Tibial artery (tissue), 4 donors: ENCODE results near the gene GET3.
"Not testable (repeated sequence)": the region's sequence is repeated elsewhere in the genome, so short reads cannot be mapped to it uniquely, and the experiment has no call there.

Source experiments
- DNase-seq, 2 donors: peaks; one replicate each; pipeline ENCODE4 v3.0.0-alpha.2; 2019
- H3K27ac ChIP-seq, 2 donors: fragments of 200-600 bp; sonication (generic) in 1 of 2; 1 replicate in 1 of 2; 2 replicates in 1 of 2; pipeline ENCODE4 v1.5.1; 2018 to 2019; ENCODE audit warnings: mild to moderate bottlenecking in 1 of 2
- H3K27me3 ChIP-seq, 2 donors: fragments of 200-600 bp; sonication (generic) in 1 of 2; one replicate each; pipeline versions ENCODE4 v1.5.1 to v1.6.0; 2016 to 2019
- H3K36me3 ChIP-seq, 3 donors: fragments of 200-600 bp; sonication (generic) in 2 of 3; one replicate each; pipeline ENCODE4 v1.5.1; 2016 to 2019; ENCODE audit warnings: mild to moderate bottlenecking in 2 of 3
- H3K4me1 ChIP-seq, 4 donors: fragments of 200-600 bp; sonication (generic) in 2 of 4; 1 replicate in 3 of 4; 2 replicates in 1 of 4; pipeline ENCODE4 v1.5.1; 2016 to 2019
- H3K4me3 ChIP-seq, 2 donors: fragments of 200-600 bp; sonication (generic) in 1 of 2; 1 replicate in 1 of 2; 2 replicates in 1 of 2; pipeline ENCODE4 v1.5.1; 2018 to 2019; ENCODE audit warnings: mild to moderate bottlenecking in 2 of 2
- H3K9me3 ChIP-seq, 3 donors: fragments of 200-600 bp; sonication (generic) in 1 of 3; one replicate each; pipeline ENCODE4 v1.5.1; 2016 to 2019
- intact Hi-C: fragments of 100-400 bp; cut with DNase I; formaldehyde crosslinking; loops from one replicate; pipeline ENCODE4 v1.15.0; 2023; ENCODE audit warnings: low total_unique reads
- TF ChIP-seq, protein P1 (sequence below), 2 experiments: fragments of 200-600 bp in 1 of 2; fragments of 450-650 bp in 1 of 2; IDR thresholded peaks; one replicate each; pipeline ENCODE4 v1.5.1; 2017 to 2019; ENCODE audit warnings: antibody characterized with exemption in 2 of 2, mild to moderate bottlenecking in 1 of 2, moderate library complexity in 1 of 2

GET3 gene

DNA sequence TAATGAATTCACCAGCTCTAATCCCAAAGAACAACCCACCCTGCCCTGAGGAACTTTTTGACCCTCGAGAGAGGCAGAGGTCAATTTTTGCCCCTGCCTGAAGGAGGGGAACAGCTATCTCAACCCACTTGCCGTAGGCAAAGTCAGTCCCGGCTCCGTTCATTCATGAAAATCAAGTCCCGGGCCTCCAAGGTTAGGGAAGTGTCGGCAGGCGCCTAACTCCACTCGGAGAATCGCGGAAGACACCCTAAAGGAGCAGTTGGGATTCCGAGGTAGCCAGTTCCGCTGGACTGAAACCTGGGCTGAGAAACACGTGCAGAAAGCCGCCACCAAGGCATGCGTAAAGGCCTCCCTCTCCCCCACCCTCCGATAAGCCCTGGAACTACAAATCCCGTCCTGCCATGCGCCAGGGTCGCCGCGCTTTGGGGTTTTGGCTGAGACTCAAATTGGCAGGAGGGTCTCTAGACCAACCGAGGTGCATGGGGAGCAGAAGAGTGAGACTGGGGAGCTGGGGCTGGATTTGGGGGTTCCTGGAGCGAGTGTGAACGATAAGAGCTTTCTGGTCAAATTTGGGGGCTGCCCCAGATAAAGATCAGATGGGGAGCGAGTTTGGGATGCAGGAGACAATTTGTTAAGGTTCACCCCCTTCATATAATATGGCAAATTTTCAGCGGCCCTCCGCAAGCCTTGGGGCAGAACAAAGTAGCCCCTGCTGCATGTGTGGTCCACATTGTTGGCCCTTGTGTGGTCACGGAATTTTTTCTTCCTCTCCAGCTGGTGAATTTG is 13.5 kb upstream of the GET3 start, which contains the start of gene TNPO2:
TNPO2 (minus strand) TSS at position 292 of the 786 bp plus-strand sequence. CDS start 2,955 bp downstream, outside the sequence.
- Histone ChIP-seq H3K4me1 (peaks cover 0 to 43% (median 31%) of the 10 kb centered on the region in 4 donors), H3K9me3 (no peaks in the 10 kb centered on the region), H3K4me3 (peak within 1 kb of the TSS; percentile 90 to 91), H3K27me3 (no peaks in the 10 kb centered on the region), H3K36me3 (peaks cover 4 to 28% (median 12%) of the 10 kb centered on the region in 3 donors), H3K27ac (peak within 1 kb of the TSS; percentile 89 to 96)
- TF ChIP-seq, protein P1, sequence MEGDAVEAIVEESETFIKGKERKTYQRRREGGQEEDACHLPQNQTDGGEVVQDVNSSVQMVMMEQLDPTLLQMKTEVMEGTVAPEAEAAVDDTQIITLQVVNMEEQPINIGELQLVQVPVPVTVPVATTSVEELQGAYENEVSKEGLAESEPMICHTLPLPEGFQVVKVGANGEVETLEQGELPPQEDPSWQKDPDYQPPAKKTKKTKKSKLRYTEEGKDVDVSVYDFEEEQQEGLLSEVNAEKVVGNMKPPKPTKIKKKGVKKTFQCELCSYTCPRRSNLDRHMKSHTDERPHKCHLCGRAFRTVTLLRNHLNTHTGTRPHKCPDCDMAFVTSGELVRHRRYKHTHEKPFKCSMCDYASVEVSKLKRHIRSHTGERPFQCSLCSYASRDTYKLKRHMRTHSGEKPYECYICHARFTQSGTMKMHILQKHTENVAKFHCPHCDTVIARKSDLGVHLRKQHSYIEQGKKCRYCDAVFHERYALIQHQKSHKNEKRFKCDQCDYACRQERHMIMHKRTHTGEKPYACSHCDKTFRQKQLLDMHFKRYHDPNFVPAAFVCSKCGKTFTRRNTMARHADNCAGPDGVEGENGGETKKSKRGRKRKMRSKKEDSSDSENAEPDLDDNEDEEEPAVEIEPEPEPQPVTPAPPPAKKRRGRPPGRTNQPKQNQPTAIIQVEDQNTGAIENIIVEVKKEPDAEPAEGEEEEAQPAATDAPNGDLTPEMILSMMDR (IDR thresholded peaks at IDR 0.05), result no peak
- DNase-seq, result peak in 1 of 2 donors; percentile 46
- intact Hi-C loops, result loop anchor here (5.0 kb wide), 1 partner anchor 797 kb away; the partner anchor contains the start of gene ZNF700

- H3K9me3 ChIP-seq, H3K27ac ChIP-seq, H3K4me3 ChIP-seq, intact Hi-C loops, H3K27me3 ChIP-seq, DNase-seq: not testable (repeated sequence)
- peaks cover 16 to 42% (median 27%) of the 10 kb centered on the region in 3 donors for H3K36me3 ChIP-seq
- peaks cover 0 to 25% (median 21%) of the 10 kb centered on the region in 4 donors for H3K4me1 ChIP-seq
These were observed 11.7 kb upstream of the GET3 start for GRCh38 chr19:12725612-12726011.

DNA sequence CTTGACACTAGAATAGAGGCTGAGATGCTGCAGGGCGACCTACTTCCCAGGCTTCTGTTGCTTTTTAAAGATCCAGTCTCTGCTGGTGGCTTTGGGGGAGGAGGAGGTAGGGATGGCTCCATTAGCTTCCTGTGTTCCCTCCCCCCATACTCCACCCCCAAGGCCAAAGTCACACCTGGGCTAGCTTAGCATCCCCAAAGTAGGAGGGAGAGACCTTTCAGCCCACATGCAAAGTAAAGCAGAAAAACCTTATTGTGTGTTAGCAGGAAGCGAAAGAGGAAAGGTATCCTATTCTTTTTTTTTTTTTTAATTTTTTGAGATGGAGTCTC is 10.3 kb upstream of the GET3 start:
- H3K36me3 ChIP-seq, result peaks cover 18 to 54% (median 36%) of the 10 kb centered on the region in 3 donors
- no peaks in the 10 kb centered on the region for H3K27me3 ChIP-seq
- H3K4me3 ChIP-seq, result no peak overlapping the region
- DNase-seq, result no peak
- H3K9me3 ChIP-seq, result no peaks in the 10 kb centered on the region
- TF ChIP-seq, protein P1 (IDR thresholded peaks at IDR 0.05), result no peak
- H3K4me1 ChIP-seq, result peaks cover 0 to 21% (median 16%) of the 10 kb centered on the region in 4 donors
- intact Hi-C loops, result no loop called here
- no peak overlapping the region for H3K27ac ChIP-seq

DNA sequence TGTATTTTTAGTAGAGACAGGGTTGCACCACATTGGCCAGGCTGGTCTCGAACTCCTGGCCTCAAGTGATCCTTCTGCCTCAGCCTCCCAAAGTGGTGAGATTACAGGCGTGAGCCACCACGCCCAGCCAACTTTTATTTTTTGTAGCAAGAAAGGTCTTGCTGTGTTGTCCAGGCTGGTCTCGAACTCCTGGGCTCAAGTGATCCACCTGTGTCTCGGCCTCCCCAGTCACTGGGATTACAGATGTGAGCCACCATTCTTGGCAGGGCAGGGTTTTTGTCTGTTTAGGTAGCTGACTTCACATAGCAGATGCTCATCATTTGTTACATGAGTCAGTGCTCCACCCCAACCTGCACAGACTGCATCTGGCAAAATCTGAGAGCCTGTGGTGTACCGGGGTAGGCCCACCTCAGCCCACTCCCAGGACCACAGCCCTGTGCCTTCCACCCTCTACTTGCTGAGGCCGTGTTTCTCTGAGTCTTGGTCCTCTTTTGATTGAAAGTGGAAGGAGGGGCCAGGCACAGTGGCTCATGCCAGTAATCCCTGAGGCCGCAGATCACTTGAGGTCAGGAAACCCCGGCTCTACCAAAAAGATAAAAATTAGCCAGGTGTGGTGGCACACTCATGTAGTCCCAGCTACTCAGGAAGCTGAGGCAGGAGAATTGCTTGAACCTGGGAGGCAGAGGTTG is 9.4 kb upstream of the GET3 start:
- Histone ChIP-seq H3K27ac (no peak overlapping the region), H3K4me1 (peaks cover under 1 to 29% (median 24%) of the 10 kb centered on the region in 4 donors), H3K9me3 (no peaks in the 10 kb centered on the region), H3K27me3 (no peaks in the 10 kb centered on the region), H3K4me3 (no peak overlapping the region), H3K36me3 (peaks cover 18 to 54% (median 36%) of the 10 kb centered on the region in 3 donors)
- TF ChIP-seq, protein P1 (IDR thresholded peaks at IDR 0.05), result no peak
- no peak for DNase-seq
- intact Hi-C loops, result no loop called here

- no peaks in the 10 kb centered on the region for H3K27me3 ChIP-seq
- intact Hi-C loops, result no loop called here
- no peaks in the 10 kb centered on the region for H3K9me3 ChIP-seq
- H3K4me1 ChIP-seq, result peaks cover 5 to 29% (median 23%) of the 10 kb centered on the region in 4 donors
- DNase-seq, result no peak
- no peak overlapping the region for H3K27ac ChIP-seq
- H3K36me3 ChIP-seq, result peaks cover 18 to 54% (median 36%) of the 10 kb centered on the region in 3 donors
- TF ChIP-seq, protein P1 (IDR thresholded peaks at IDR 0.05), result no peak
- no peak overlapping the region for H3K4me3 ChIP-seq
These were observed 7.2 kb upstream of the GET3 start for GRCh38 chr19:12730064-12730463.

GRCh38 chr19:12731337-12731736 is 6.0 kb upstream of the GET3 start:
- DNase-seq, result no peak
- Histone ChIP-seq H3K4me3 (no peak overlapping the region), H3K36me3 (peaks cover 18 to 51% (median 36%) of the 10 kb centered on the region in 3 donors), H3K27ac (no peak overlapping the region), H3K9me3 (no peaks in the 10 kb centered on the region), H3K4me1 (peaks cover 5 to 36% (median 26%) of the 10 kb centered on the region in 4 donors), H3K27me3 (no peaks in the 10 kb centered on the region)
- intact Hi-C loops, result no loop called here
- TF ChIP-seq, protein P1 (IDR thresholded peaks at IDR 0.05), result no peak
